ENCODE results near the gene AGAP1.

The AGAP1 gene

GRCh38 chr2:235958931-235959410 lies 465.1 kb downstream of the AGAP1 start:
- no peak for DNase-seq (ENCODE audit: low read depth)
- H3K4me3 ChIP-seq (ENCODE audit: low read depth, low read length), result no peak overlapping the region

GRCh38 chr2:235960011-235960715 lies 466.3 kb downstream of the AGAP1 start:
- no peak for DNase-seq (ENCODE audit: low read depth)
- no peak overlapping the region for H3K4me3 ChIP-seq (ENCODE audit: low read depth, low read length)
- no peak for TF ChIP-seq CTCF (conservative IDR thresholded peaks at IDR 0.05; ENCODE audit: low read depth, low read length)

More at GRCh38 chr2:235958931-235959410, 465.1 kb downstream of the AGAP1 start:
- TF ChIP-seq CTCF (conservative IDR thresholded peaks at IDR 0.05; ENCODE audit: low read depth, low read length), result no peak

- TF ChIP-seq CTCF (conservative IDR thresholded peaks at IDR 0.05; ENCODE audit: low read depth, low read length), result no peak
- H3K4me3 ChIP-seq (ENCODE audit: low read depth, low read length), result no peak overlapping the region
- DNase-seq (ENCODE audit: low read depth), result no peak
Measured at GRCh38 chr2:235960716-235961640, 467.1 kb downstream of the AGAP1 start.

- no peak overlapping the region for H3K4me3 ChIP-seq (ENCODE audit: low read depth, low read length)
- TF ChIP-seq CTCF (conservative IDR thresholded peaks at IDR 0.05; ENCODE audit: low read depth, low read length), result no peak
- DNase-seq (ENCODE audit: low read depth), result no peak
Measured at GRCh38 chr2:235961711-235962110, 467.9 kb downstream of the AGAP1 start.

- no peak for TF ChIP-seq CTCF (conservative IDR thresholded peaks at IDR 0.05; ENCODE audit: low read depth, low read length)
- no peak overlapping the region for H3K4me3 ChIP-seq (ENCODE audit: low read depth, low read length)
- no peak for DNase-seq (ENCODE audit: low read depth)
Measured at GRCh38 chr2:235963853-235964577, 470.2 kb downstream of the AGAP1 start.

- DNase-seq (ENCODE audit: low read depth), result no peak
- TF ChIP-seq CTCF (conservative IDR thresholded peaks at IDR 0.05; ENCODE audit: low read depth, low read length), result no peak
- H3K4me3 ChIP-seq (ENCODE audit: low read depth, low read length), result no peak overlapping the region
Measured at GRCh38 chr2:235964787-235965390, 471.0 kb downstream of the AGAP1 start.
